ENCODE results near the gene OSER1. TPM values are rescaled to one million over a fixed set of nuclear protein-coding genes. Genes with fewer than 3 reads are reported as not detected.
A peak's percentile ranks its signal among the peaks of the same experiment; 100 is the strongest.
"Not testable (repeated sequence)": the region's sequence is repeated elsewhere in the genome, so short reads cannot be mapped to it uniquely, and the experiment has no call there.

OSER1 gene
- total and polyA plus RNA-seq, 5 donors from 2014 or later: 48.4 to 137 (median 68.8) TPM

GRCh38 chr20:44199877-44200276 is 10.7 kb downstream of the OSER1 start:
- DNase-seq (no peak), ATAC-seq (ENCODE audit: low read depth in 2 of 2) (no peak)
- H3K4me1 Mint-ChIP-seq: peaks cover 24 to 42% (median 29%) of the 10 kb centered on the region in 4 donors
- no peak overlapping the region for H3K27ac ChIP-seq (ENCODE audit: insufficient read depth, low read length, poor library complexity, severe bottlenecking)
- H3K27me3 Mint-ChIP-seq: no peaks in the 10 kb centered on the region
- peaks cover 4% of the 10 kb centered on the region for H3K4me1 ChIP-seq (ENCODE audit: control insufficient read depth, insufficient read depth, low read length, poor library complexity, severe bottlenecking)
- H3K27ac Mint-ChIP-seq: peak overlapping the region; percentile 21 to 94 (median 48)
- H3K9me3 Mint-ChIP-seq: no peaks in the 10 kb centered on the region
- H3K27me3 ChIP-seq (ENCODE audit: control insufficient read depth, insufficient read depth, low read length): no peaks in the 10 kb centered on the region
- peaks cover 80% of the 10 kb centered on the region for H3K36me3 ChIP-seq (ENCODE audit: control insufficient read depth, insufficient read depth, low read length)
- H3K4me3 ChIP-seq (ENCODE audit: low read depth, low read length): no peak overlapping the region
- no peaks in the 10 kb centered on the region for H3K9me3 ChIP-seq (ENCODE audit: control insufficient read depth in 2 of 2, low read length in 2 of 2)
- peaks cover 56% of the 10 kb centered on the region for H3K36me3 Mint-ChIP-seq
- peak overlapping the region in 1 of 4 donors; percentile 21 for H3K4me3 Mint-ChIP-seq

DNA sequence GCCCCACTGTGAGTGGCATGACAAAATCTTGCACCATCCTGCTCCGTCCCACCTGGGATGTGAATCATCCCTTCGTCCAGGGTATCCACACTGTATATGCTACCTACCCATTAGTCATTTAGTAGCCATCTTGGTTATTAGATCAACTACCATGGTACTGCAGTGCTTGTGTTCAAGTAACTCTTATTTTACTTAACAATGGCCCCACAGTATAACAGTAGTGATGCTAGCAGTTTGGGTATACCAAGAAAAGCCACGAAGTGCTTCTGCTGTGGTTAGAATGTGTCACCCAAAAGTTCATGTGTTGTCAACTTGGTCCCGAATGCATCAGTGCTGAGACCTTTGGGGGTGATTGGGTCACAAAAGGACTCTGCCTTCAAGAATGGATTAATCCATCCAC is 11.7 kb downstream of the OSER1 start:
- Histone ChIP-seq H3K36me3 (ENCODE audit: control insufficient read depth, insufficient read depth, low read length) (peaks cover 72% of the 10 kb centered on the region), H3K27me3 (ENCODE audit: control insufficient read depth, insufficient read depth, low read length) (no peaks in the 10 kb centered on the region), H3K9me3 (ENCODE audit: control insufficient read depth in 2 of 2, low read length in 2 of 2) (no peaks in the 10 kb centered on the region), H3K27ac (ENCODE audit: insufficient read depth, low read length, poor library complexity, severe bottlenecking) (no peak overlapping the region), H3K4me1 (ENCODE audit: control insufficient read depth, insufficient read depth, low read length, poor library complexity, severe bottlenecking) (peaks cover 4% of the 10 kb centered on the region), H3K4me3 (ENCODE audit: low read depth, low read length) (no peak overlapping the region)
- H3K27ac Mint-ChIP-seq: peak overlapping the region in 1 of 3 donors; percentile 61
- ATAC-seq (ENCODE audit: low read depth in 2 of 2) (peak; percentile 82 to 85), DNase-seq (peak in 1 of 3 donors; percentile 80)
- H3K4me1 Mint-ChIP-seq: peaks cover 20 to 38% (median 27%) of the 10 kb centered on the region in 4 donors
- no peak overlapping the region for H3K4me3 Mint-ChIP-seq
- H3K36me3 Mint-ChIP-seq: peaks cover 50% of the 10 kb centered on the region
- no peaks in the 10 kb centered on the region for H3K27me3 Mint-ChIP-seq
- H3K9me3 Mint-ChIP-seq: no peaks in the 10 kb centered on the region

DNA sequence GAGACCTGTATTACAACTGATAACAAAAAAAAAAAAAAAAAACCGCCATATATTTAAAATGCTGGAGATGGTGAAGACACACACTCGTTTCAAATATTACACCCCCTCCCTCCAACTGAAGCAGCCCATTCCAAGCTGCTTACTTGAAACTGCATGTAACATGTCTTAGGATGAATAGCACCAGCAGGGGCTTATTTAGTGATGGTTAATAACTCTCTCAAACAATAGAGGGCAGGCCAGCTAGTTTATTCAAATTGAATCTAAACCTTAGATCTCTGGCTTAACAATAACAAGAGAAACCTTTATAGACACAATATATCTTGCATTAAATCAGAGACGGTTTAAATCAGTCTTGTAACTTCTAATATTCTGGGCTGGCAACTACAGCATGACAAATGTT is 14.3 kb downstream of the OSER1 start:
- Mint-ChIP-seq H3K36me3 (peaks cover 35% of the 10 kb centered on the region), H3K27ac (no peak overlapping the region), H3K4me1 (peaks cover 2 to 22% (median 16%) of the 10 kb centered on the region in 4 donors), H3K4me3 (no peak overlapping the region), H3K27me3 (no peaks in the 10 kb centered on the region), H3K9me3 (no peaks in the 10 kb centered on the region)
- Histone ChIP-seq H3K27me3 (ENCODE audit: control insufficient read depth, insufficient read depth, low read length) (no peaks in the 10 kb centered on the region), H3K4me1 (ENCODE audit: control insufficient read depth, insufficient read depth, low read length, poor library complexity, severe bottlenecking) (no peaks in the 10 kb centered on the region), H3K27ac (ENCODE audit: insufficient read depth, low read length, poor library complexity, severe bottlenecking) (no peak overlapping the region), H3K36me3 (ENCODE audit: control insufficient read depth, insufficient read depth, low read length) (peaks cover 51% of the 10 kb centered on the region), H3K4me3 (ENCODE audit: low read depth, low read length) (no peak overlapping the region), H3K9me3 (ENCODE audit: control insufficient read depth in 2 of 2, low read length in 2 of 2) (no peaks in the 10 kb centered on the region)
- no peak for ATAC-seq (ENCODE audit: low read depth in 2 of 2)
- DNase-seq: peak in 1 of 3 donors; percentile 27

DNA sequence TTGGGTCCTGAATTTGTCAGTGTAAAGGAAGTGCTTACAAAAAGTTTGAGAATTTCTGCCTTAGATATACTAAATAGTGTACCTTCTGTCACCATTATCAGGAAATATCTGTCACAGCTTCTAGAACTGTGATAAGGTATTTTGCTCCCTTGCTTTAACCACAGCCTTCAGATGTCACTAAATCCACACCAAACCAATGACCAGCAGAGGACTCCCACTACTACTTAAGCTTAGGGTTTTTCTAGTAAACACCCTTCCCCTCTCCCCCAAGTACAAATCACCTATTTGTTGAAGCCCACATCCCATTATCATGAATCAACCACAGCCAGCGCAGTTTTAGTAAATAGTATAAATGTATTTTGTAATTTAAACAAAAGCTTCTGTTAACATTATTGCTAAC is 15.0 kb downstream of the OSER1 start:
- Mint-ChIP-seq H3K4me1 (peaks cover 0 to 15% (median 12%) of the 10 kb centered on the region in 4 donors), H3K9me3 (no peaks in the 10 kb centered on the region), H3K27ac (peak overlapping the region in 1 of 3 donors; percentile 36), H3K4me3 (no peak overlapping the region), H3K27me3 (peaks cover 4% of the 10 kb centered on the region), H3K36me3 (peaks cover 31% of the 10 kb centered on the region)
- DNase-seq (no peak), ATAC-seq (ENCODE audit: low read depth in 2 of 2) (no peak)
- Histone ChIP-seq H3K27ac (ENCODE audit: insufficient read depth, low read length, poor library complexity, severe bottlenecking) (no peak overlapping the region), H3K36me3 (ENCODE audit: control insufficient read depth, insufficient read depth, low read length) (peaks cover 45% of the 10 kb centered on the region), H3K27me3 (ENCODE audit: control insufficient read depth, insufficient read depth, low read length) (no peaks in the 10 kb centered on the region), H3K4me1 (ENCODE audit: control insufficient read depth, insufficient read depth, low read length, poor library complexity, severe bottlenecking) (no peaks in the 10 kb centered on the region), H3K9me3 (ENCODE audit: control insufficient read depth in 2 of 2, low read length in 2 of 2) (no peaks in the 10 kb centered on the region), H3K4me3 (ENCODE audit: low read depth, low read length) (no peak overlapping the region)

DNA sequence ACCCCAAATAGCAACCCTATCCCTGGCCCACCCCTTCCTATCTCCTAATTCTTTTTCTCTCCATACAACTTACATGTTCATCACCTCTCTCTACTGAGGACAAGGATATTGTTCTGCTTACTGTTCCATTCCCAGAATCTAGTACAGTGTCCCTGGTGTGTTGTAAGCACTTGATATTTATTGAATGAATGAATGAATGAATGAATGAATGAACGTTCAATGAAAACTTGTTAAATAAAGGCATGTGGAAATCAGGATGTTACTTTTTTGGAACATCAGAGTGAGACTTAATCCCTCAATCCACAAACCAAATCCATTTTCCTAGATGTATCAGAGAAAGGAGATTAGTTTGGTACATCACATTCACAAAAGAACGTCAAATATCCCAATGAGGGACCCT is 16.8 kb downstream of the OSER1 start:
- H3K4me1 Mint-ChIP-seq: peaks cover 0 to 7% (median 4%) of the 10 kb centered on the region in 4 donors
- H3K27me3 ChIP-seq (ENCODE audit: control insufficient read depth, insufficient read depth, low read length): peaks cover 3% of the 10 kb centered on the region
- no peaks in the 10 kb centered on the region for H3K4me1 ChIP-seq (ENCODE audit: control insufficient read depth, insufficient read depth, low read length, poor library complexity, severe bottlenecking)
- peak overlapping the region in 1 of 3 donors; percentile 50 for H3K27ac Mint-ChIP-seq
- no peaks in the 10 kb centered on the region for H3K9me3 ChIP-seq (ENCODE audit: control insufficient read depth in 2 of 2, low read length in 2 of 2)
- H3K4me3 ChIP-seq (ENCODE audit: low read depth, low read length): no peak overlapping the region
- H3K36me3 ChIP-seq (ENCODE audit: control insufficient read depth, insufficient read depth, low read length): peaks cover 26% of the 10 kb centered on the region
- H3K36me3 Mint-ChIP-seq: peaks cover 18% of the 10 kb centered on the region
- peaks cover 10% of the 10 kb centered on the region for H3K27me3 Mint-ChIP-seq
- no peak for ATAC-seq (ENCODE audit: low read depth in 2 of 2)
- H3K4me3 Mint-ChIP-seq: no peak overlapping the region
- no peaks in the 10 kb centered on the region for H3K9me3 Mint-ChIP-seq
- no peak overlapping the region for H3K27ac ChIP-seq (ENCODE audit: insufficient read depth, low read length, poor library complexity, severe bottlenecking)
- DNase-seq: no peak

GRCh38 chr20:44191640-44192039 is 18.9 kb downstream of the OSER1 start:
- not testable (repeated sequence) for H3K4me3 ChIP-seq (ENCODE audit: low read depth, low read length); H3K4me1 ChIP-seq (ENCODE audit: control insufficient read depth, insufficient read depth, low read length, poor library complexity, severe bottlenecking); H3K4me3 Mint-ChIP-seq; H3K9me3 ChIP-seq (ENCODE audit: control insufficient read depth in 2 of 2, low read length in 2 of 2); H3K27ac ChIP-seq (ENCODE audit: insufficient read depth, low read length, poor library complexity, severe bottlenecking); H3K9me3 Mint-ChIP-seq; ATAC-seq (ENCODE audit: low read depth in 2 of 2); H3K36me3 Mint-ChIP-seq; H3K36me3 ChIP-seq (ENCODE audit: control insufficient read depth, insufficient read depth, low read length); DNase-seq; H3K4me1 Mint-ChIP-seq; H3K27ac Mint-ChIP-seq
- peaks cover 24% of the 10 kb centered on the region for H3K27me3 Mint-ChIP-seq
- H3K27me3 ChIP-seq (ENCODE audit: control insufficient read depth, insufficient read depth, low read length): peaks cover 11% of the 10 kb centered on the region

GRCh38 chr20:44190197-44190852 is 20.2 kb downstream of the OSER1 start:
- H3K36me3 ChIP-seq (ENCODE audit: control insufficient read depth, insufficient read depth, low read length); H3K9me3 Mint-ChIP-seq; H3K4me3 Mint-ChIP-seq; H3K9me3 ChIP-seq (ENCODE audit: control insufficient read depth in 2 of 2, low read length in 2 of 2); H3K4me1 ChIP-seq (ENCODE audit: control insufficient read depth, insufficient read depth, low read length, poor library complexity, severe bottlenecking); H3K27ac ChIP-seq (ENCODE audit: insufficient read depth, low read length, poor library complexity, severe bottlenecking); H3K4me3 ChIP-seq (ENCODE audit: low read depth, low read length); H3K27ac Mint-ChIP-seq; H3K36me3 Mint-ChIP-seq; H3K4me1 Mint-ChIP-seq: not testable (repeated sequence)
- peaks cover 37% of the 10 kb centered on the region for H3K27me3 Mint-ChIP-seq
- peak; percentile 37 to 39 for ATAC-seq (ENCODE audit: low read depth in 2 of 2)
- peaks cover 21% of the 10 kb centered on the region for H3K27me3 ChIP-seq (ENCODE audit: control insufficient read depth, insufficient read depth, low read length)
- DNase-seq: peak; percentile 20 to 75 (median 52)

- Histone ChIP-seq H3K27ac (ENCODE audit: insufficient read depth, low read length, poor library complexity, severe bottlenecking) (no peak overlapping the region), H3K27me3 (ENCODE audit: control insufficient read depth, insufficient read depth, low read length) (peaks cover 21% of the 10 kb centered on the region), H3K36me3 (ENCODE audit: control insufficient read depth, insufficient read depth, low read length) (no peaks in the 10 kb centered on the region), H3K4me1 (ENCODE audit: control insufficient read depth, insufficient read depth, low read length, poor library complexity, severe bottlenecking) (peaks cover 7% of the 10 kb centered on the region), H3K9me3 (ENCODE audit: control insufficient read depth in 2 of 2, low read length in 2 of 2) (no peaks in the 10 kb centered on the region), H3K4me3 (ENCODE audit: low read depth, low read length) (no peak overlapping the region)
- H3K4me1 Mint-ChIP-seq: peaks cover 0 to 6% (median 2%) of the 10 kb centered on the region in 4 donors
- no peak overlapping the region for H3K4me3 Mint-ChIP-seq
- no peak for ATAC-seq (ENCODE audit: low read depth in 2 of 2)
- H3K27me3 Mint-ChIP-seq: peaks cover 47% of the 10 kb centered on the region
- no peak overlapping the region for H3K27ac Mint-ChIP-seq
- H3K9me3 Mint-ChIP-seq: peaks cover 0 to 2% (median 0%) of the 10 kb centered on the region in 7 donors
- no peak for DNase-seq
- H3K36me3 Mint-ChIP-seq: no peaks in the 10 kb centered on the region
These were observed 21.8 kb downstream of the OSER1 start for GRCh38 chr20:44188752-44189151.
